Peyer's patch (tissue), 4 donors: ENCODE data around the gene RNF180.

Source experiments
- POLR2A ChIP-seq, 2 donors: fragments of 450-650 bp; IDR thresholded peaks; one replicate each; pipeline ENCODE4 v1.5.1; 2017; ENCODE audit warnings: antibody characterized with exemption in 2 of 2, mild to moderate bottlenecking in 2 of 2, moderate library complexity in 2 of 2
- TF ChIP-seq, protein P1 (sequence below), 6 experiments: fragments of 450-650 bp in 4 of 6; fragments of 200-600 bp in 2 of 6; sonication (generic) in 1 of 6; IDR thresholded peaks; one replicate each; pipeline ENCODE4 v1.5.1; 2017 to 2019; ENCODE audit warnings: antibody characterized with exemption in 6 of 6, mild to moderate bottlenecking in 3 of 6, moderate library complexity in 1 of 6

DNA sequence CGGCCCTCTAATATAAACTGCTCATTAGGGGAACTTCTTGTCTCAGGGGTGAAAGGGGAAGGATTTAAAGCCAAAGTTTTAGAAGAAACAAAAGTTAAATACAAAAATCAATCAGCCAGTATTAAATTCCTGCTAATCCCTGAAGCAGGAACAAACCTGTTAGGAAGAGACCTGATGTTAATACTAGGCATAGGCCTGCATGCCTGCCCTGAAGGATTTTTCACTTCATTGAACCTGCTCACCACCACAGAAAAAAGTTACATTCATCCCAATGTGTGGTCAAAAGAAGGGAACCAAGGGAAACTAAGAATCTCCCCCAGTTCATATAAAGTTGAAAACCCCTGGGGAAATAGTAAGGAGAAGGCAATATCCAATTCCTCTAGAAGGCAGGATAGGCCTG is 9.4 kb upstream of the RNF180 start:
- TF ChIP-seq POLR2A (IDR thresholded peaks at IDR 0.05), result no peak
- TF ChIP-seq, protein P1, sequence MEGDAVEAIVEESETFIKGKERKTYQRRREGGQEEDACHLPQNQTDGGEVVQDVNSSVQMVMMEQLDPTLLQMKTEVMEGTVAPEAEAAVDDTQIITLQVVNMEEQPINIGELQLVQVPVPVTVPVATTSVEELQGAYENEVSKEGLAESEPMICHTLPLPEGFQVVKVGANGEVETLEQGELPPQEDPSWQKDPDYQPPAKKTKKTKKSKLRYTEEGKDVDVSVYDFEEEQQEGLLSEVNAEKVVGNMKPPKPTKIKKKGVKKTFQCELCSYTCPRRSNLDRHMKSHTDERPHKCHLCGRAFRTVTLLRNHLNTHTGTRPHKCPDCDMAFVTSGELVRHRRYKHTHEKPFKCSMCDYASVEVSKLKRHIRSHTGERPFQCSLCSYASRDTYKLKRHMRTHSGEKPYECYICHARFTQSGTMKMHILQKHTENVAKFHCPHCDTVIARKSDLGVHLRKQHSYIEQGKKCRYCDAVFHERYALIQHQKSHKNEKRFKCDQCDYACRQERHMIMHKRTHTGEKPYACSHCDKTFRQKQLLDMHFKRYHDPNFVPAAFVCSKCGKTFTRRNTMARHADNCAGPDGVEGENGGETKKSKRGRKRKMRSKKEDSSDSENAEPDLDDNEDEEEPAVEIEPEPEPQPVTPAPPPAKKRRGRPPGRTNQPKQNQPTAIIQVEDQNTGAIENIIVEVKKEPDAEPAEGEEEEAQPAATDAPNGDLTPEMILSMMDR (IDR thresholded peaks at IDR 0.05), result no peak
